Endothelial cell of umbilical vein (primary cell): Measurements from ENCODE around the gene EHF. TPM values are rescaled to one million over a fixed set of nuclear protein-coding genes. Genes with fewer than 3 reads are reported as not detected.

Experiments used
- BruUV-seq: library from RNA; stranded (reverse); fragments of 400-500 nt; replicated peaks from 2 replicates; lab custom pipeline; 2021; lab: Mats Ljungman, UMichigan
- CTCF ChIA-PET: fragments of 300-600, 350-600 bp; sonication (Branson Sonifier 250); formaldehyde crosslinking; loops from one replicate; lab custom pipeline; 2021; ENCODE audit warnings: antibody characterized with exemption, inconsistent platforms; lab: Charles Lee
- POLR2A ChIA-PET: fragments of 300-600, 350-600 bp; sonication (Branson Sonifier 250); formaldehyde crosslinking; loops from one replicate; lab custom pipeline; 2021; ENCODE audit warnings: antibody characterized with exemption, inconsistent platforms; lab: Charles Lee
- DNase-seq: peaks from one replicate; pipeline ENCODE4 v3.0.0-alpha.2; 2011; ENCODE audit warnings: low read depth, low spot score
- FAIRE-seq: peaks from 2 replicates; lab custom pipeline; 2011; peaks lifted over from hg19 to GRCh38; lab: Jason Lieb, UNC
- H2AFZ ChIP-seq: 2 replicates; pipeline ENCODE4 v1.6.0; 2012; ENCODE audit warnings: low read depth, low read length, control low read depth, inconsistent platforms
- H3K27ac ChIP-seq: 2 replicates; pipeline ENCODE4 v1.5.1; 2011; ENCODE audit warnings: low read depth, mild to moderate bottlenecking, control low read depth, low read length, moderate library complexity; ENCODE audit not compliant: insufficient read depth
- H3K27me3 ChIP-seq, 2 experiments: 2 replicates each; pipeline versions ENCODE4 v1.6.0 to v1.6.1; 2011; ENCODE audit warnings: low read length in 2 of 2, mixed read lengths in 1 of 2; ENCODE audit not compliant: control insufficient read depth in 2 of 2, insufficient read depth in 2 of 2
- H3K36me3 ChIP-seq, 2 experiments: 2 replicates in 1 of 2; 3 replicates in 1 of 2; pipeline ENCODE4 v1.5.1; 2011; ENCODE audit warnings: low read length in 2 of 2, mild to moderate bottlenecking in 1 of 2, moderate library complexity in 1 of 2; ENCODE audit not compliant: control insufficient read depth in 2 of 2, insufficient read depth in 2 of 2; ENCODE audit errors: extremely low read depth in 1 of 2
- H3K4me1 ChIP-seq: 3 replicates; pipeline ENCODE4 v1.5.1; 2011; ENCODE audit warnings: mild to moderate bottlenecking, low read length; ENCODE audit not compliant: control insufficient read depth, insufficient read depth; ENCODE audit errors: extremely low read depth
- H3K4me2 ChIP-seq: 2 replicates; pipeline ENCODE4 v1.6.1; 2011; ENCODE audit warnings: low read length, control low read depth, mixed read lengths; ENCODE audit not compliant: insufficient read depth
- H3K4me3 ChIP-seq, 3 experiments: fragments of 200-600 bp in 1 of 3; sonication (generic), shearing (Covaris generic) in 1 of 3; replicated peaks in 1 of 3; 2 replicates each; pipeline ENCODE4 v1.5.1; 2011 to 2016; ENCODE audit warnings: control low read depth in 3 of 3, low read length in 3 of 3, mild to moderate bottlenecking in 2 of 3, inconsistent platforms in 1 of 3, low read depth in 1 of 3, moderate library complexity in 1 of 3; ENCODE audit not compliant: insufficient read depth in 1 of 3
- H3K79me2 ChIP-seq: 2 replicates; pipeline ENCODE4 v1.6.0; 2012; ENCODE audit warnings: low read length, inconsistent platforms; ENCODE audit not compliant: control insufficient read depth, insufficient read depth
- H3K9ac ChIP-seq: replicated peaks from 2 replicates; pipeline ENCODE3; 2011; ENCODE audit warnings: low read length, control low read depth; ENCODE audit not compliant: insufficient read depth; ENCODE audit errors: extremely low read depth
- H3K9me1 ChIP-seq: replicated peaks from 3 replicates; pipeline ENCODE4 v1.6.0; 2011; ENCODE audit warnings: mild to moderate bottlenecking, low read length; ENCODE audit not compliant: control insufficient read depth, insufficient read depth; ENCODE audit errors: extremely low read depth
- H3K9me3 ChIP-seq: replicated peaks from 2 replicates; pipeline ENCODE4 v1.5.1; 2012; ENCODE audit warnings: low read length, inconsistent platforms; ENCODE audit not compliant: control insufficient read depth, insufficient read depth
- H4K20me1 ChIP-seq: replicated peaks from 2 replicates; pipeline ENCODE3; 2011; ENCODE audit warnings: mild to moderate bottlenecking, low read length; ENCODE audit not compliant: control insufficient read depth, insufficient read depth; ENCODE audit errors: extremely low read depth
- CTCF ChIP-seq, 2 donors: IDR thresholded peaks; 1 replicate in 1 of 2; 2 replicates in 1 of 2; pipeline ENCODE4 v1.5.1; 2011; ENCODE audit warnings: low read length in 2 of 2, mild to moderate bottlenecking in 2 of 2, moderate library complexity in 2 of 2, control low read depth in 1 of 2, inconsistent platforms in 1 of 2, low read depth in 1 of 2; ENCODE audit not compliant: insufficient read depth in 1 of 2; ENCODE audit errors: extremely low read depth in 1 of 2
- EZH2 ChIP-seq: IDR thresholded peaks from 2 replicates; pipeline ENCODE4 v1.6.1; 2012; ENCODE audit warnings: borderline replicate concordance, low read depth, mild to moderate bottlenecking, moderate library complexity, low read length, inconsistent platforms; ENCODE audit not compliant: severe bottlenecking
- FOS ChIP-seq: IDR thresholded peaks from 2 replicates; pipeline ENCODE4 v1.6.1; 2011; ENCODE audit warnings: mild to moderate bottlenecking, low read length, moderate library complexity, borderline replicate concordance; ENCODE audit not compliant: insufficient read depth
- JUN ChIP-seq: IDR thresholded peaks from 2 replicates; pipeline ENCODE4 v1.6.1; 2011; ENCODE audit warnings: borderline replicate concordance, low read depth; ENCODE audit not compliant: insufficient read length, insufficient read depth
- MAX ChIP-seq: IDR thresholded peaks from 2 replicates; pipeline ENCODE4 v1.6.1; 2011; ENCODE audit not compliant: insufficient read depth, insufficient read length
- POLR2AphosphoS5 ChIP-seq: IDR thresholded peaks from 2 replicates; pipeline ENCODE4 v1.6.1; 2012; ENCODE audit warnings: low read depth, mild to moderate bottlenecking, control low read depth, low read length, moderate library complexity; ENCODE audit not compliant: insufficient read depth
- dilution Hi-C: fragments of 300-500 bp; cut with MboI; formaldehyde crosslinking; loops from one replicate; pipeline ENCODE4 v1.15.0; 2019; ENCODE audit warnings: low sequenced_read_pairs; ENCODE audit not compliant: extremely low pct_ligation_motif_present
- intact Hi-C: fragments of 100-400 bp; cut with micrococcal nuclease; formaldehyde crosslinking; loops from one replicate; pipeline ENCODE4 v1.10.0; 2022
- polyA plus RNA-seq, 4 experiments: library from polyadenylated mRNA; depleted of rRNA in 3 of 4; stranded (reverse) in 3 of 4; unstranded in 1 of 4; fragments of >200 nt; gene quantifications; 2 replicates each; pipeline versions ENCODE4 v1.2.1 to v1.2.3, GENCODE V29; 2011 to 2012; ENCODE audit warnings: missing spikeins in 1 of 4
- total RNA-seq: library from RNA; stranded (reverse); gene quantifications from 2 replicates; pipeline ENCODE4 v1.2.3, GENCODE V29; 2021

EHF gene
- total and polyA plus RNA-seq, 2 donors (not counting 3 experiments of a cell fraction or from before 2014, with no cell fraction given): not detected

- CTCF ChIA-PET: no interaction called here
- no peak for TF ChIP-seq EZH2
- TF ChIP-seq MAX: no peak
- no peak for TF ChIP-seq CTCF (IDR thresholded peaks at IDR 0.05; ENCODE audit: extremely low read depth in 1 of 2, insufficient read depth in 1 of 2, low read depth in 1 of 2, low read length in 2 of 2)
- no peak for TF ChIP-seq JUN
- no peak for TF ChIP-seq POLR2AphosphoS5
- TF ChIP-seq FOS: no peak
- Histone ChIP-seq H3K9ac (no peak overlapping the region), H3K36me3 (no peaks in the 10 kb centered on the region), H3K4me2 (no peak overlapping the region), H3K9me1 (no peaks in the 10 kb centered on the region), H3K27ac (no peak overlapping the region), H4K20me1 (no peaks in the 10 kb centered on the region), H3K27me3 (peaks cover 0 to 2% of the 10 kb centered on the region in 2 experiments), H3K79me2 (no peaks in the 10 kb centered on the region), H3K4me3 (no peak overlapping the region), H2AFZ (no peak overlapping the region), H3K9me3 (no peaks in the 10 kb centered on the region), H3K4me1 (no peaks in the 10 kb centered on the region)
- BruUV-seq: no TSS peak
- FAIRE-seq (no peak), DNase-seq (no peak)
- dilution Hi-C loops (no loop called here), intact Hi-C loops (no loop called here)
- POLR2A ChIA-PET: no interaction called here
Observed at GRCh38 chr11:34609850-34610249, 11.0 kb upstream of the EHF start.
